Measurements from ENCODE around the gene BCL7A. TPM values are rescaled to one million over a fixed set of nuclear protein-coding genes. Genes with fewer than 3 reads are reported as not detected.

Gene BCL7A
- total RNA-seq, 2 donors from 2014 or later = 9.6 to 12.9 TPM

GRCh38 chr12:122057769-122058168, 36.1 kb downstream of the BCL7A start:
- ATAC-seq (ENCODE audit: insufficient number of reproducible peaks, low FRiP score, low read depth) (no peak), DNase-seq (ENCODE audit: low spot score) (no peak)
- Histone ChIP-seq H3K36me3 (peaks cover 31% of the 10 kb centered on the region), H3K9me3 (no peaks in the 10 kb centered on the region), H3K4me1 (ENCODE audit: control insufficient read depth in 1 of 2, low read depth in 2 of 2) (peaks cover 6 to 13% of the 10 kb centered on the region in 2 donors), H3K27me3 (replicated peaks; ENCODE audit: insufficient read depth) (no peaks in the 10 kb centered on the region), H3K4me3 (no peak overlapping the region), H3K27ac (no peak overlapping the region)
- TF ChIP-seq, protein P1, sequence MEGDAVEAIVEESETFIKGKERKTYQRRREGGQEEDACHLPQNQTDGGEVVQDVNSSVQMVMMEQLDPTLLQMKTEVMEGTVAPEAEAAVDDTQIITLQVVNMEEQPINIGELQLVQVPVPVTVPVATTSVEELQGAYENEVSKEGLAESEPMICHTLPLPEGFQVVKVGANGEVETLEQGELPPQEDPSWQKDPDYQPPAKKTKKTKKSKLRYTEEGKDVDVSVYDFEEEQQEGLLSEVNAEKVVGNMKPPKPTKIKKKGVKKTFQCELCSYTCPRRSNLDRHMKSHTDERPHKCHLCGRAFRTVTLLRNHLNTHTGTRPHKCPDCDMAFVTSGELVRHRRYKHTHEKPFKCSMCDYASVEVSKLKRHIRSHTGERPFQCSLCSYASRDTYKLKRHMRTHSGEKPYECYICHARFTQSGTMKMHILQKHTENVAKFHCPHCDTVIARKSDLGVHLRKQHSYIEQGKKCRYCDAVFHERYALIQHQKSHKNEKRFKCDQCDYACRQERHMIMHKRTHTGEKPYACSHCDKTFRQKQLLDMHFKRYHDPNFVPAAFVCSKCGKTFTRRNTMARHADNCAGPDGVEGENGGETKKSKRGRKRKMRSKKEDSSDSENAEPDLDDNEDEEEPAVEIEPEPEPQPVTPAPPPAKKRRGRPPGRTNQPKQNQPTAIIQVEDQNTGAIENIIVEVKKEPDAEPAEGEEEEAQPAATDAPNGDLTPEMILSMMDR (IDR thresholded peaks at IDR 0.05) = no peak

DNA sequence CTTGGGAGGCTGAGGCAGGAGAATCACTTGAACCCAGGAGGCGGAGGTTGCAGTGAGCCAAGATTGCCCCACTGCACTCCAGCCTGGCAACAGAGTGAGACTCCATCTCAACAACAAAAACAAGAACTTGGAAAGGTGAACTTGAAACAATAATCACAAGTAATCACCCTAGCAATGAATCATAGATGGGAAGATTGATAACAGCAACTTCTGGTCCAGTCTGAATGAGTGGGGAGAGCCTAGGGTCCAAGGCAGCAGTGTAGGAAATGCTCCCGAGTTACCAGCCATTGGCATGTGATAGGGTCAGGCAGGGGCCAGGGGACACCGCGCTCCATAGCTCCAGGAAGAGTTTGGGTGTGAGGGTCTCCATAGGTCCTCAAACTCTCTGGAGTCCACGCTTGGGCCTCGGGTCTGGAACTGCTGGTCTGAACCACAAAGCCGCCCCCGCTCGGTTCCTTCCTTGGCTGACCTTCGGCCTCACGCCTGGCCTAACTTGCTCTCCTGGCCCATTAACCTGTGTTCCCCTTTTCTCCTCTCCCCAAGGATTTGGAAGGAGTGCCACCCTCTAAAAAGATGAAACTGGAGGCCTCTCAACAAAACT, 37.0 kb downstream of the BCL7A start:
- no peaks in the 10 kb centered on the region for H3K27me3 ChIP-seq (replicated peaks; ENCODE audit: insufficient read depth)
- H3K27ac ChIP-seq = no peak overlapping the region
- peaks cover 31% of the 10 kb centered on the region for H3K36me3 ChIP-seq
- H3K4me1 ChIP-seq (ENCODE audit: control insufficient read depth in 1 of 2, low read depth in 2 of 2) = peaks cover 13 to 20% of the 10 kb centered on the region in 2 donors
- ATAC-seq (ENCODE audit: insufficient number of reproducible peaks, low FRiP score, low read depth) (no peak), DNase-seq (ENCODE audit: low spot score) (no peak)
- TF ChIP-seq, protein P1 (IDR thresholded peaks at IDR 0.05) = no peak
- no peak overlapping the region for H3K4me3 ChIP-seq
- no peaks in the 10 kb centered on the region for H3K9me3 ChIP-seq

DNA sequence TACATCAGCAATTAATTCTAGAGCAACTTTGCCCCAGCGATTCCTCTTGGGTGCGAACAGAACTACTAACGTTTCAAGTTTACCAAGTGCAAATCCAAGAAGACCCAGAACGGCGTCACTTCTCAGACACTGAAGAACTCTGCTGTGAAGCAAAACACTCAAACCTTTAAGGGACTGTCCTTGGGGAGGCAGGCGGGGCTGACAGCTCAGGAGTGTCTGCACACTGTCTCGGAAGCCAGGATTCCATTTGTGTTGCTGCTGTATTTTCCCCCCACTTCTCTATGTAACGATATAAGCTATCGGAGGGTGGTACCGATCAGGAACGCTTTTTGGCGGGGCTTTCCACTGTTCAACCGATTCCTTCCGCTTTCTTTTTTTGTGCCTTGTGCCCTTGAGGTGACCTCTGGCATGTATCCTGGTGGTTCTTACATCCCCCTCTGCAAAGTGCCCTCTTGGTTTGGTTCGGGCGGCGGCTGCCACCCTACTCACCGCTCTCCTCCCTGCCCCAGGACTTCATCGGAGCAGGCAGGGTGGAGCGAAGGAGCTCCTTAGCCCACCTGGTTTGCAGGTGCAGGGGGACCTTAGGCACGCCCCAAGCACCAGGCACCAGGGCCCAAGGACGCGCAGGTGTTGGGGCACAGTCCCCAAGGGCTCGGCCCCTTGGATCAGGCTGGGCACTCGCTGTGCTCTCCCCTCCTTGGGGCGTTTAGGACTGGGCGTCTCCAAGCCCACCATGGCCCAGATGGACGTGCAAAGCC, 37.7 kb downstream of the BCL7A start:
- Histone ChIP-seq H3K4me1 (ENCODE audit: control insufficient read depth in 1 of 2, low read depth in 2 of 2) (peaks cover 15 to 27% of the 10 kb centered on the region in 2 donors), H3K4me3 (no peak overlapping the region), H3K27ac (no peak overlapping the region), H3K36me3 (peaks cover 31% of the 10 kb centered on the region), H3K27me3 (replicated peaks; ENCODE audit: insufficient read depth) (no peaks in the 10 kb centered on the region), H3K9me3 (no peaks in the 10 kb centered on the region)
- TF ChIP-seq, protein P1 (IDR thresholded peaks at IDR 0.05) = no peak
- no peak for DNase-seq (ENCODE audit: low spot score)
- ATAC-seq (ENCODE audit: insufficient number of reproducible peaks, low FRiP score, low read depth) = no peak

DNA sequence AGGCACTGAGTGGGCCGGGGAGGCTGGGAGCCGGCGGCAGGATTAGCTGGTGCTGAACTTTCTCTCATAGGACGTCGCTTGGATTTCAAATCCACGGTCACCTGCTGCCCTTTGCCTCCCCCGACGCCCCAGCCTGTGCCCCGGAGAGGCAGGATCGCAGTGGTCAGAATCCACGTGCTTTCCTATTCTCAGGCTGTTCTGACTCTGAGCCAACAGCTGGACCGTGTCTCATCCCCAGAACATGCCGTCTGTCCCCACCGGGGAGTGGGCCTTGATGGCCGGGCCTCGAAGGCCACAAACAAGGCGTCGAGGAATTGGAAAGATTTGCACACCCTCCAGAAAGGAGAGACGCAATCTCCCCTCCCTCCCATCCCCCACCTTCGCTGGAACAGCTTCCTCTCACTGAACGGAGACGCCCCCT, 38.4 kb downstream of the BCL7A start:
- DNase-seq (ENCODE audit: low spot score) (no peak), ATAC-seq (ENCODE audit: insufficient number of reproducible peaks, low FRiP score, low read depth) (no peak)
- Histone ChIP-seq H3K27me3 (replicated peaks; ENCODE audit: insufficient read depth) (no peaks in the 10 kb centered on the region), H3K36me3 (peaks cover 29% of the 10 kb centered on the region), H3K4me3 (no peak overlapping the region), H3K4me1 (ENCODE audit: control insufficient read depth in 1 of 2, low read depth in 2 of 2) (peaks cover 15 to 31% of the 10 kb centered on the region in 2 donors), H3K9me3 (no peaks in the 10 kb centered on the region), H3K27ac (no peak overlapping the region)
- TF ChIP-seq, protein P1 (IDR thresholded peaks at IDR 0.05) = no peak

- Histone ChIP-seq H3K4me1 (ENCODE audit: control insufficient read depth in 1 of 2, low read depth in 2 of 2) (peaks cover 15 to 34% of the 10 kb centered on the region in 2 donors), H3K9me3 (no peaks in the 10 kb centered on the region), H3K4me3 (no peak overlapping the region), H3K27me3 (replicated peaks; ENCODE audit: insufficient read depth) (no peaks in the 10 kb centered on the region), H3K27ac (no peak overlapping the region), H3K36me3 (peaks cover 18% of the 10 kb centered on the region)
- TF ChIP-seq, protein P1 (IDR thresholded peaks at IDR 0.05) = no peak
- DNase-seq (ENCODE audit: low spot score) (no peak), ATAC-seq (ENCODE audit: insufficient number of reproducible peaks, low FRiP score, low read depth) (no peak)
Observed at GRCh38 chr12:122061253-122061652, 39.6 kb downstream of the BCL7A start.
